Nephron progenitor cell (in vitro differentiated cells): ENCODE results near the gene ZMIZ2.

ENCODE experiments used
- DNase-seq: peaks from one replicate; pipeline ENCODE4 v3.0.0; 2021
- H3K27ac Mint-ChIP-seq: 2 replicates; pipeline ENCODE4 v1.8.0; 2021; ENCODE audit warnings: mild to moderate bottlenecking, moderate library complexity, mixed read lengths
- H3K27me3 Mint-ChIP-seq: 2 replicates; pipeline ENCODE4 v1.8.0; 2021; ENCODE audit warnings: mild to moderate bottlenecking, low read depth, mixed read lengths; ENCODE audit not compliant: poor library complexity
- H3K36me3 Mint-ChIP-seq: 2 replicates; pipeline ENCODE4 v1.8.0; 2021; ENCODE audit warnings: low read depth, mixed read lengths
- H3K4me1 Mint-ChIP-seq: 2 replicates; pipeline ENCODE4 v1.8.0; 2021; ENCODE audit warnings: mixed read lengths
- H3K4me3 Mint-ChIP-seq: 2 replicates; pipeline ENCODE4 v1.8.0; 2021; ENCODE audit warnings: mild to moderate bottlenecking, moderate library complexity, mixed read lengths
- H3K9me3 Mint-ChIP-seq: 2 replicates; pipeline ENCODE4 v1.8.0; 2021; ENCODE audit warnings: mild to moderate bottlenecking, moderate library complexity, mixed read lengths
- CTCF ChIP-seq: fragments of 200-600 bp; sonication (generic); IDR thresholded peaks from 2 replicates; pipeline ENCODE4 v1.5.0; 2021; ENCODE audit warnings: antibody characterized with exemption

ZMIZ2 gene

DNA sequence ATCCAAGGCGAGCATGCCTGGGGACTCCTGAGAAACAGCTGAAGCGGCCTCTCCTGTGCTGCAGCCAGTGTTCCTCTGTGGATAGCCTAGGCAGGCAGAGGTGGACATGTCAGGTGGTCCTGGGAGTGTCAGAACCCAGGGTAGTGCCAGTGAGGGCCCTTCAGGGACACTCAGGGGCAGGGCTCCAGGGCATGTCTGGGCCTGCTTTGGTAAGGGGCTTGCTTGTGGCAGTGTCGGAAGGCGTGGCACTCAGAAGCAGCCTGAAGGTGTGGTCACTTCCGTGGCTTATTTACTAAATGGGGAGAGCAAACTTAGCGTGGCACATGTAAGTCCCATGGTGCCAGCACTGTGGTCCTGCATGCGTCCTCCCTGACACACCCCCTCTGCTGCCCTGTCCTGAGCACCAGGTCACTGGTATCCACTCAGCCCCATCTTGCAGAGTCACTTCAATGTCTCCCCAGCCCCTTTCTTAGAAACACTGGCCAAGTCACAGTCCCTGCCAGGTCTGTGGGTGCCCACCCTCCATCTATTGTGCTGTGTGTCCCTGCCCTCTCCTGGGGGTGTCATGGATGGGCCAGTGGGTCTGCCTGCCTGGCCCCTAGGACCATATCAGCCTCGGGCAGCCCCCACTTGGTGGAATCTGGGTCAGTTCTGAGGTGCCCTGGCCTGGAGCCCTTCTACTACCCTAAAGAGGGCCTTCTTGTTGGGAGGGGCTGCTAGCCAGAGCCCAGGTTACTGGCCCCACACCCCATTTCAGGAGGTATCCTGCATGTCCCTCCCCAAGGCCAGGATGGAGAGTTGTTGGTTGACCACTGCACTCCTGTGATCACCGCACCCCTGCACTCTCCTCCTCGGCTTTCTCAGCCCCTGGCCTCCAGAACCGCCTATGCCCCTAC lies 6.4 kb downstream of the ZMIZ2 start:
- peaks cover 11% of the 10 kb centered on the region for H3K36me3 Mint-ChIP-seq
- H3K9me3 Mint-ChIP-seq: no peaks in the 10 kb centered on the region
- TF ChIP-seq CTCF: no peak
- DNase-seq: no peak
- H3K27ac Mint-ChIP-seq: no peak overlapping the region
- no peak overlapping the region for H3K4me3 Mint-ChIP-seq
- peaks cover 3% of the 10 kb centered on the region for H3K27me3 Mint-ChIP-seq
- peaks cover 19% of the 10 kb centered on the region for H3K4me1 Mint-ChIP-seq

DNA sequence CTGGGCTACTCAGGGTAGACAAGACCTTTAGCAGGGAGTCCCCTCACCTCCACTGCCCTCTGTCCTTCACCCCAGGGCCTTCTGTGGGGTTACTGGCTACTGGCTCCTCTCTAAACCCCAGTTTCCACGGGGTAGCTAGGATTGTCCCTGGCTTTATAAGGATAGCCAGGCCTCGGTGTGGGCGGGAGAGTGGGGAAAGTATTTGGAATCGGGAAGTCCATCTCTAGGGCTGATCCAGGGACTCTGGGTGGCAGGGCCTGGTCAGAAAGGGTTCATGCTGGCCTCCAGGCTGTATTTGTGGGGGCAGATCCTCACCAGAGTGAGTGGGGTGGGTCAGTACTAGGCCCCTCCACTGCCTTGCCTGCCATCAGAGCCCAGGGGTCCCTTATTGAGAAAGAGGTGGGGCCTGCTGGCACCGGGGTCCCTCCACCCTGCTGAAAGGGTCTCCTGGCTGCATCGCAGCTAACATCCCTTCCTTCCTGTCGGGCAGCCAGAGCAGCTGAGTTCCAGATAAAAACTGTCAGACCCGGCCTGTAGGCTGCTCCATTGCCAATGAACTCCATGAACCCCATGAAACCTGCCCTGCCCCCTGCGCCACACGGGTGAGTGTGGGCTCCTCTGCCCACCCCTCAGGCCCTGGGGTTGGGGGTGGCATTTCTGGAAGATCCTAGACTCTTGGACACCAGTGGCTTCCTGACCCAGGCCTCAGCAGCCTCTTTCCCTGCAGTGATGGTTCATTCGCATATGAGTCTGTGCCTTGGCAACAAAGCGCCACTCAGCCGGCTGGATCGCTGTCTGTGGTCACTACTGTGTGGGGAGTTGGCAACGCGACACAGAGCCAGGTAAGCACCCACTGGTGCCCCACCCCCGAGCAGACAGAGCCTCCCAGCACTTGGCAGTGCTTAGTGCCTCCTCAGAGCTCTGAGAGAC lies 7.3 kb downstream of the ZMIZ2 start:
- no peak for DNase-seq
- H3K4me3 Mint-ChIP-seq: no peak overlapping the region
- TF ChIP-seq CTCF: no peak
- peaks cover 11% of the 10 kb centered on the region for H3K36me3 Mint-ChIP-seq
- peaks cover 10% of the 10 kb centered on the region for H3K4me1 Mint-ChIP-seq
- H3K27me3 Mint-ChIP-seq: peaks cover 3% of the 10 kb centered on the region
- H3K27ac Mint-ChIP-seq: no peak overlapping the region
- H3K9me3 Mint-ChIP-seq: no peaks in the 10 kb centered on the region

GRCh38 chr7:44756904-44757303 lies 8.3 kb downstream of the ZMIZ2 start:
- H3K36me3 Mint-ChIP-seq: peaks cover 11% of the 10 kb centered on the region
- H3K4me1 Mint-ChIP-seq: peaks cover 4% of the 10 kb centered on the region
- H3K27ac Mint-ChIP-seq: no peak overlapping the region
- no peaks in the 10 kb centered on the region for H3K9me3 Mint-ChIP-seq
- no peak overlapping the region for H3K4me3 Mint-ChIP-seq
- TF ChIP-seq CTCF: no peak
- peaks cover 3% of the 10 kb centered on the region for H3K27me3 Mint-ChIP-seq
- DNase-seq: no peak

GRCh38 chr7:44757311-44757710 lies 8.7 kb downstream of the ZMIZ2 start:
- DNase-seq: no peak
- Mint-ChIP-seq H3K36me3 (peaks cover 12% of the 10 kb centered on the region), H3K4me3 (no peak overlapping the region), H3K4me1 (peaks cover 3% of the 10 kb centered on the region), H3K9me3 (no peaks in the 10 kb centered on the region), H3K27me3 (peaks cover 3% of the 10 kb centered on the region), H3K27ac (no peak overlapping the region)
- no peak for TF ChIP-seq CTCF

DNA sequence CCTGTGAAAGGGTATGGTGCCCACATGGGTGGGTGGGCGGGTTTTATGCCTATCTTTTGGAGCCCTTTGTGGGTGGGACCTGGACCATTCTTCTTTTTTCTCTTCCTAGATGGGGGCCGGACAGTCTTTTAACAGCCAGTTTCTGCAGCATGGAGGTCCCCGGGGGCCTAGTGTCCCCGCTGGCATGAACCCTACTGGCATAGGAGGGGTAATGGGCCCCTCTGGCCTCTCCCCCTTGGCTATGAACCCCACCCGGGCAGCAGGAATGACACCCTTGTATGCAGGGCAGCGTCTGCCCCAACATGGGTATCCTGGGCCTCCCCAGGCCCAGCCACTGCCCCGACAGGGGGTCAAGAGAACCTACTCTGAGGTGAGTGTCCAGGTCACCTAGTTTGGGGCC lies 9.1 kb downstream of the ZMIZ2 start:
- Mint-ChIP-seq H3K27me3 (peaks cover 3% of the 10 kb centered on the region), H3K36me3 (peaks cover 10% of the 10 kb centered on the region), H3K27ac (no peak overlapping the region), H3K4me1 (no peaks in the 10 kb centered on the region), H3K9me3 (no peaks in the 10 kb centered on the region), H3K4me3 (no peak overlapping the region)
- TF ChIP-seq CTCF: no peak
- DNase-seq: no peak
